ENCODE results near the gene RHOBTB3.

DNA sequence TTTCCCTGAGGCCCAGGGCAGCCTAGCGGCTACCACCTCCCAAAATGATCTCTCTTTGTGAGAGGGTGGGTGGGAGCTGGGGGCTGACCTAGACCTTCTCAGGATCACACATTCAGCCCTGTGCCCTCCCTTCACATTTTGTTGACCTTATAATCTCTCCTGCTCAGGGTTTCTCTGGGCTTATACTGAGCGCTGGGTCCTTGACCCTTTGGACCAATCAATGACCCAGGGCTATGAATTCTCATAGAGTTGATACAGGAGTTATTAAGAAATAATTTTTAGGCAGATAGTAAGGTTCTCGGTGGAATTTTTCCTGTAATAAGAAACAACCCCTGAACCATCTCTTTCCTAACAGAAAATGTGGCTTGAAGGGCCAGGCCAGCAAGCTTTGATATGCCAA is 69.4 kb downstream of the RHOBTB3 start:
- TF ChIP-seq POLR2AphosphoS5 (IDR thresholded peaks at IDR 0.05), result no peak
- TF ChIP-seq, protein P1, sequence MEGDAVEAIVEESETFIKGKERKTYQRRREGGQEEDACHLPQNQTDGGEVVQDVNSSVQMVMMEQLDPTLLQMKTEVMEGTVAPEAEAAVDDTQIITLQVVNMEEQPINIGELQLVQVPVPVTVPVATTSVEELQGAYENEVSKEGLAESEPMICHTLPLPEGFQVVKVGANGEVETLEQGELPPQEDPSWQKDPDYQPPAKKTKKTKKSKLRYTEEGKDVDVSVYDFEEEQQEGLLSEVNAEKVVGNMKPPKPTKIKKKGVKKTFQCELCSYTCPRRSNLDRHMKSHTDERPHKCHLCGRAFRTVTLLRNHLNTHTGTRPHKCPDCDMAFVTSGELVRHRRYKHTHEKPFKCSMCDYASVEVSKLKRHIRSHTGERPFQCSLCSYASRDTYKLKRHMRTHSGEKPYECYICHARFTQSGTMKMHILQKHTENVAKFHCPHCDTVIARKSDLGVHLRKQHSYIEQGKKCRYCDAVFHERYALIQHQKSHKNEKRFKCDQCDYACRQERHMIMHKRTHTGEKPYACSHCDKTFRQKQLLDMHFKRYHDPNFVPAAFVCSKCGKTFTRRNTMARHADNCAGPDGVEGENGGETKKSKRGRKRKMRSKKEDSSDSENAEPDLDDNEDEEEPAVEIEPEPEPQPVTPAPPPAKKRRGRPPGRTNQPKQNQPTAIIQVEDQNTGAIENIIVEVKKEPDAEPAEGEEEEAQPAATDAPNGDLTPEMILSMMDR (IDR thresholded peaks at IDR 0.05), result no peak

Measured in breast epithelium (tissue), 3 donors.